ENCODE data around the gene FAM81A.

Gene FAM81A

DNA sequence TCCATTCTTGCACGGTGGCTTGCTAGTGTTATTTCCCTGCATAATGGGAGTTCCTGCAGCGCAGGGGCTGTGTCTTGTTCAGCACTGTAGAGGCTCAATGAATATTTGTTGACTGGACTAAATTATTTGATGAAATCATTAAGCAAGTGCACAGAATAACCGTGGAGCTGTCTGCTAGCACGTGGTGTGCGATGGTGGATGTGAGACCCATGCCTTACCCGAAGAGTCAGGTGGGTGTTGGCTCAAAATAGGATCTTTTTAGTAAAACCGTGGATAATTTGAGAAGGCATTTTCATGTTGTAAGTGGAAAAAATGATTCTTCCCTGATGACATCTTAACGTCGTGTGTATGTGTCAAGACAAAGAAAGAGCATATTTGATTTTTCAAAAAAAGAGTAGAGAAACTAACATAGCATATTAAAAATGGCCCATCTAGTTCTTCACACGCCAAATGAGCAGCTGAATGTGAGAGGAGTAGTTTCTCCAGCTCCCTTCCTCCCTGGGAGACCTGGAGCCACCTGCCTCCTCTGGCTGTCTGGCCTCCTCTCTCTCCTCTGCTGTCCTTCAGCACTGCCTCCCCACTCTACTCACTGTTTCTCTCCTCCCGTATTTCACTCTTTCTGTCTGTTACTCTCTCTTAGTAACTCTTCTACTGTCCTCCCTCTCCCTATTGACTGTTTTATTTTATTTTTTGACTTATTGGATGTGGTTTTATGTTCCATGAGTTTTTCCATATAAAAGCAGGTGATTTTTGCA lies 6.3 kb downstream of the FAM81A start:
- Histone ChIP-seq H3K79me2 (ENCODE audit: low read length) (no peaks in the 10 kb centered on the region), H3K9ac (ENCODE audit: low read length) (no peak overlapping the region), H4K20me1 (ENCODE audit: insufficient read depth, low read length) (no peaks in the 10 kb centered on the region), H3K27me3 (ENCODE audit: low read depth, low read length) (no peaks in the 10 kb centered on the region), H3K4me2 (ENCODE audit: low read length) (no peak overlapping the region), H3K4me3 (ENCODE audit: low read length) (no peak overlapping the region), H2AFZ (ENCODE audit: low read depth, low read length) (no peak overlapping the region), H3K4me1 (ENCODE audit: low read length) (peaks cover 26% of the 10 kb centered on the region), H3K9me3 (ENCODE audit: insufficient read depth, low read length) (no peaks in the 10 kb centered on the region), H3K36me3 (replicated peaks; ENCODE audit: low read depth, low read length) (no peaks in the 10 kb centered on the region), H3K27ac (ENCODE audit: low read length) (no peak overlapping the region)
- TF ChIP-seq, protein P1, sequence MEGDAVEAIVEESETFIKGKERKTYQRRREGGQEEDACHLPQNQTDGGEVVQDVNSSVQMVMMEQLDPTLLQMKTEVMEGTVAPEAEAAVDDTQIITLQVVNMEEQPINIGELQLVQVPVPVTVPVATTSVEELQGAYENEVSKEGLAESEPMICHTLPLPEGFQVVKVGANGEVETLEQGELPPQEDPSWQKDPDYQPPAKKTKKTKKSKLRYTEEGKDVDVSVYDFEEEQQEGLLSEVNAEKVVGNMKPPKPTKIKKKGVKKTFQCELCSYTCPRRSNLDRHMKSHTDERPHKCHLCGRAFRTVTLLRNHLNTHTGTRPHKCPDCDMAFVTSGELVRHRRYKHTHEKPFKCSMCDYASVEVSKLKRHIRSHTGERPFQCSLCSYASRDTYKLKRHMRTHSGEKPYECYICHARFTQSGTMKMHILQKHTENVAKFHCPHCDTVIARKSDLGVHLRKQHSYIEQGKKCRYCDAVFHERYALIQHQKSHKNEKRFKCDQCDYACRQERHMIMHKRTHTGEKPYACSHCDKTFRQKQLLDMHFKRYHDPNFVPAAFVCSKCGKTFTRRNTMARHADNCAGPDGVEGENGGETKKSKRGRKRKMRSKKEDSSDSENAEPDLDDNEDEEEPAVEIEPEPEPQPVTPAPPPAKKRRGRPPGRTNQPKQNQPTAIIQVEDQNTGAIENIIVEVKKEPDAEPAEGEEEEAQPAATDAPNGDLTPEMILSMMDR (IDR thresholded peaks at IDR 0.05; ENCODE audit: low read depth, low read length): no peak
- no peak for TF ChIP-seq EZH2phosphoT487 (IDR thresholded peaks at IDR 0.05; ENCODE audit: low read depth)

DNA sequence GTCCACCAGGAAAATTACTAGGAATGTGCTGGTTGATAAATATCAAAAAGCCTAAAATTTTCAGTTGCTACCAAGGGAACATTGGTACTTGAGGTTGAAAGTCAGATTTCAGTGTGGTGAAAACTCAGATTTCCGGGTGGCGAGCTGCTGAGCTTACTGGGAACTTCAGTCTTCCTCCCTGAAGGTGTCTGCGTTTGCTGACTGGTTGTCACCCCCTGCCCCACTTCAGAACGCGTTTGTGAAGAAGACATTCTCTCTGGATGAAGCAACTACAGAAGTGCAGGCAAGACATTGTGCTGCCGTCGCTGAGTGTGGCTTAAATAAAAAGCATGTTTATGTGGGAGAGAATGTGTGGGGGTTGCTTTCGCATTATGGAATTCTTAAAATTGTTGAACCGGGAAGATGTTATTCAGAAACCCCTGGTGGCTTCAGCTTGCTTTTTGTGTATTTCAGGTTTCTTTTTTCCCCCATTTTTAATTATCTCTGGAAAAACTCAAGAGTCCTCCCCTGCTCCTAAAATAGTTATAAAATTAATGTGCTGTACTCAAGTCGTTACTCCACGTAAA lies 7.1 kb downstream of the FAM81A start:
- Histone ChIP-seq H3K4me1 (ENCODE audit: low read length) (peaks cover 26% of the 10 kb centered on the region), H3K9me3 (ENCODE audit: insufficient read depth, low read length) (no peaks in the 10 kb centered on the region), H3K4me2 (ENCODE audit: low read length) (no peak overlapping the region), H3K79me2 (ENCODE audit: low read length) (no peaks in the 10 kb centered on the region), H3K27me3 (ENCODE audit: low read depth, low read length) (no peaks in the 10 kb centered on the region), H2AFZ (ENCODE audit: low read depth, low read length) (no peak overlapping the region), H3K4me3 (ENCODE audit: low read length) (no peak overlapping the region), H3K36me3 (replicated peaks; ENCODE audit: low read depth, low read length) (no peaks in the 10 kb centered on the region), H3K9ac (ENCODE audit: low read length) (no peak overlapping the region), H4K20me1 (ENCODE audit: insufficient read depth, low read length) (no peaks in the 10 kb centered on the region), H3K27ac (ENCODE audit: low read length) (no peak overlapping the region)
- TF ChIP-seq EZH2phosphoT487 (IDR thresholded peaks at IDR 0.05; ENCODE audit: low read depth): no peak
- TF ChIP-seq, protein P1 (IDR thresholded peaks at IDR 0.05; ENCODE audit: low read depth, low read length): no peak

DNA sequence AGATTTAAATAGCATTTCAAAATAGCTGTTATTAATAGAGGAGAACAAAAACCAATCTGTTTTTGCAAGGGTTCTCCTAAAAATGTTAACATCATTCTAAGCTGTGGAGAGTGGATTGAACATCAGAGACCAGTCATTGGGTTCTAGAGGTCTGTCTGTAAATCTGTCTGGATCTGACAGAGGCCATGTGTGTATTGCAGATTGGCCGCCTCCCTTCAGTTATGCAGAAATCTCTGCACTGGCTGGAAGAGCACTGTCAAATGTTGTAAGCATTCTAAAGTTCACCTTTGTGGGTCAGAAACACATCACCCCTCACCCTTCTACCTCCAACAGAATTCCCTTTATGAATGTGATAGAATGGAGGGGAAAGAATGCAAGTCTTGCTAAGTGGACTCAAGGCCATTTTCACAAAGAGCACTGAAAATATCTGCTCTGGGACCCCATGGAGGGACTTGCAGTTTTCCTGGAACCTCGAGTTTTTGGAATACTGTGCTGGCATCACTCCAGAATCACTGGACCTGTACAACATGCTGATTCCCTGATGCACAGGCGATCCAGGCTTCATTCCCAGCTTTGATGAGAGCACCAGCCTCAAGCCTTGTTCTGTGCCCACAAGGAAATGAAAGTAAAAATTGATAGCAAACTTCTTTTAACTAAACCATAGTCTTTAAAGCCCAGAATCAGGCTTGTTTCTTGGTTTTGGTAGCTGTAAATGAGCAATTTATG lies 8.4 kb downstream of the FAM81A start:
- Histone ChIP-seq H3K4me3 (ENCODE audit: low read length) (no peak overlapping the region), H3K9me3 (ENCODE audit: insufficient read depth, low read length) (no peaks in the 10 kb centered on the region), H3K4me1 (ENCODE audit: low read length) (peaks cover 25% of the 10 kb centered on the region), H4K20me1 (ENCODE audit: insufficient read depth, low read length) (no peaks in the 10 kb centered on the region), H3K27me3 (ENCODE audit: low read depth, low read length) (no peaks in the 10 kb centered on the region), H3K36me3 (replicated peaks; ENCODE audit: low read depth, low read length) (no peaks in the 10 kb centered on the region), H2AFZ (ENCODE audit: low read depth, low read length) (no peak overlapping the region), H3K9ac (ENCODE audit: low read length) (no peak overlapping the region), H3K4me2 (ENCODE audit: low read length) (no peak overlapping the region), H3K79me2 (ENCODE audit: low read length) (no peaks in the 10 kb centered on the region), H3K27ac (ENCODE audit: low read length) (no peak overlapping the region)
- no peak for TF ChIP-seq EZH2phosphoT487 (IDR thresholded peaks at IDR 0.05; ENCODE audit: low read depth)
- TF ChIP-seq, protein P1 (IDR thresholded peaks at IDR 0.05; ENCODE audit: low read depth, low read length): no peak

DNA sequence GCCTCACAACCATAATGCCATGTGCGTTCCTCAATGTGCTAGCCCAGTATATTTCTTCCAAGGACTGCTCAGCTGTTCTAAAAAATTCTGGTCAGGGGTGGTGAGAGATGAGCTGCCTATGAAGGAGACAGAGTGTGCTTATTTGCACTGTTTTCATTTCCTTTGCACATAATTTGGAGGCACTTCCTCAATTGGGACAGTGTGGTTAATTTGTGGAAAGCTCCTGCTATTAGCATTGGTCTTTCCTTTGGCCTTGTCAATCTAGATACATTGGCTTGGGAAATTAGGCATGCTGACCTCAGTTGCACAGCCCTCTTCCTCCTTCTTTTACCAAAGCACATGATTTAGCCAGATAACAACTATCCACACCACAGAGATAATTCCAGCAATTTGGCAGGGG lies 9.4 kb downstream of the FAM81A start:
- no peak overlapping the region for H2AFZ ChIP-seq (ENCODE audit: low read depth, low read length)
- H3K9ac ChIP-seq (ENCODE audit: low read length): no peak overlapping the region
- no peak overlapping the region for H3K27ac ChIP-seq (ENCODE audit: low read length)
- no peaks in the 10 kb centered on the region for H3K9me3 ChIP-seq (ENCODE audit: insufficient read depth, low read length)
- H3K4me1 ChIP-seq (ENCODE audit: low read length): peaks cover 18% of the 10 kb centered on the region
- H3K4me2 ChIP-seq (ENCODE audit: low read length): no peak overlapping the region
- no peaks in the 10 kb centered on the region for H4K20me1 ChIP-seq (ENCODE audit: insufficient read depth, low read length)
- no peaks in the 10 kb centered on the region for H3K79me2 ChIP-seq (ENCODE audit: low read length)
- no peak overlapping the region for H3K4me3 ChIP-seq (ENCODE audit: low read length)
- TF ChIP-seq, protein P1 (IDR thresholded peaks at IDR 0.05; ENCODE audit: low read depth, low read length): no peak
- TF ChIP-seq EZH2phosphoT487 (IDR thresholded peaks at IDR 0.05; ENCODE audit: low read depth): no peak
- H3K27me3 ChIP-seq (ENCODE audit: low read depth, low read length): no peaks in the 10 kb centered on the region
- H3K36me3 ChIP-seq (replicated peaks; ENCODE audit: low read depth, low read length): no peaks in the 10 kb centered on the region

All from OCI-LY3 (cell line).